ENCODE measurements around the gene ARFGAP2.
"Not testable (repeated sequence)": the region's sequence is repeated elsewhere in the genome, so short reads cannot be mapped to it uniquely, and the experiment has no call there.

- TF ChIP-seq MAX (IDR thresholded peaks at IDR 0.05): 0 out of 2 replicates have a peak, but pooled peaks have one; percentile 29
- TF ChIP-seq TAF1 (IDR thresholded peaks at IDR 0.05; ENCODE audit: low read depth); USF1 (IDR thresholded peaks at IDR 0.05); YY1 (IDR thresholded peaks at IDR 0.05; ENCODE audit: low read depth); CEBPB (IDR thresholded peaks at IDR 0.05); CREB1 (IDR thresholded peaks at IDR 0.05; ENCODE audit: low read depth); EP300 (IDR thresholded peaks at IDR 0.05; ENCODE audit: borderline replicate concordance); RAD21 (IDR thresholded peaks at IDR 0.05; ENCODE audit: low read depth): not testable (repeated sequence)
- 0 out of 2 replicates have a peak, but pooled peaks have one; percentile 32 for TF ChIP-seq TCF12 (IDR thresholded peaks at IDR 0.05; ENCODE audit: low read depth)
- peak; percentile 27; the same call in 1 of the 2 replicates for TF ChIP-seq NFIC (IDR thresholded peaks at IDR 0.05)
Observed at GRCh38 chr11:47118958-47119688, 57.6 kb downstream of the ARFGAP2 start.
